ENCODE results near the gene QRICH1. TPM values are rescaled to one million over a fixed set of nuclear protein-coding genes. Genes with fewer than 3 reads are reported as not detected.
A peak's percentile ranks its signal among the peaks of the same experiment; 100 is the strongest.

Gene QRICH1
- total RNA-seq, 1 experiment from 2014 or later = 96.1 TPM

- no peaks in the 10 kb centered on the region for H3K9me3 Mint-ChIP-seq (ENCODE audit: unreplicated experiment)
- peak overlapping the region; percentile 90 for H3K4me3 Mint-ChIP-seq (ENCODE audit: unreplicated experiment)
- intact Hi-C loops (cut with micrococcal nuclease) = no loop called here
- no TSS peak for BruUV-seq (replicated peaks)
- H3K36me3 Mint-ChIP-seq (ENCODE audit: insufficient read depth, unreplicated experiment) = peaks cover 15% of the 10 kb centered on the region
- peaks cover 16% of the 10 kb centered on the region for H3K4me1 Mint-ChIP-seq (ENCODE audit: insufficient read depth, unreplicated experiment)
- H3K27me3 Mint-ChIP-seq (ENCODE audit: insufficient read depth, unreplicated experiment) = no peaks in the 10 kb centered on the region
- ChIA-PET CTCF (interaction anchor here (1.5 kb wide), 1 partner anchor 36 kb away, joined by 4 read pairs; the partner anchor contains the start of gene KLHDC8B), POLR2A (interaction anchor here (0.6 to 5.0 kb wide), 5 partner anchors 14 to 162 kb away, joined by 3 to 64 read pairs (median 4); partner anchors contain the start of genes QRICH1 and USP19)
- H3K27ac Mint-ChIP-seq (ENCODE audit: low read depth, unreplicated experiment) = peak overlapping the region; percentile 31
- TF ChIP-seq, protein P1, sequence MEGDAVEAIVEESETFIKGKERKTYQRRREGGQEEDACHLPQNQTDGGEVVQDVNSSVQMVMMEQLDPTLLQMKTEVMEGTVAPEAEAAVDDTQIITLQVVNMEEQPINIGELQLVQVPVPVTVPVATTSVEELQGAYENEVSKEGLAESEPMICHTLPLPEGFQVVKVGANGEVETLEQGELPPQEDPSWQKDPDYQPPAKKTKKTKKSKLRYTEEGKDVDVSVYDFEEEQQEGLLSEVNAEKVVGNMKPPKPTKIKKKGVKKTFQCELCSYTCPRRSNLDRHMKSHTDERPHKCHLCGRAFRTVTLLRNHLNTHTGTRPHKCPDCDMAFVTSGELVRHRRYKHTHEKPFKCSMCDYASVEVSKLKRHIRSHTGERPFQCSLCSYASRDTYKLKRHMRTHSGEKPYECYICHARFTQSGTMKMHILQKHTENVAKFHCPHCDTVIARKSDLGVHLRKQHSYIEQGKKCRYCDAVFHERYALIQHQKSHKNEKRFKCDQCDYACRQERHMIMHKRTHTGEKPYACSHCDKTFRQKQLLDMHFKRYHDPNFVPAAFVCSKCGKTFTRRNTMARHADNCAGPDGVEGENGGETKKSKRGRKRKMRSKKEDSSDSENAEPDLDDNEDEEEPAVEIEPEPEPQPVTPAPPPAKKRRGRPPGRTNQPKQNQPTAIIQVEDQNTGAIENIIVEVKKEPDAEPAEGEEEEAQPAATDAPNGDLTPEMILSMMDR (IDR thresholded peaks at IDR 0.05; ENCODE audit: unreplicated experiment) = no peak
- no peak for DNase-seq (ENCODE audit: unreplicated experiment)
Measured at GRCh38 chr3:49134471-49135265, 40.8 kb upstream of the QRICH1 start.

- CTCF ChIA-PET = interaction anchor here (0.6 to 1.5 kb wide), 6 partner anchors 14 to 344 kb away, joined by 3 to 4 read pairs (median 4); partner anchors contain the start of gene KLHDC8B
- Mint-ChIP-seq H3K36me3 (ENCODE audit: insufficient read depth, unreplicated experiment) (peaks cover 26% of the 10 kb centered on the region), H3K27me3 (ENCODE audit: insufficient read depth, unreplicated experiment) (no peaks in the 10 kb centered on the region), H3K4me1 (ENCODE audit: insufficient read depth, unreplicated experiment) (peaks cover 16% of the 10 kb centered on the region), H3K9me3 (ENCODE audit: unreplicated experiment) (no peaks in the 10 kb centered on the region), H3K4me3 (ENCODE audit: unreplicated experiment) (peak overlapping the region; percentile 90), H3K27ac (ENCODE audit: low read depth, unreplicated experiment) (peak overlapping the region; percentile 84)
- DNase-seq (ENCODE audit: unreplicated experiment) = peak; percentile 87
- TF ChIP-seq, protein P1 (IDR thresholded peaks at IDR 0.05; ENCODE audit: unreplicated experiment) = no peak
- intact Hi-C loops (cut with micrococcal nuclease) = loop anchor here (1.0 kb wide), 1 partner anchor 13 kb away; the partner anchor contains the start of gene USP19
- POLR2A ChIA-PET = interaction anchor here (0.5 to 5.0 kb wide), 27 partner anchors 13 to 495 kb away, joined by 3 to 64 read pairs (median 4); partner anchors contain the start of genes GPX1, IMPDH2, KLHDC8B and QARS1
- no TSS peak for BruUV-seq (replicated peaks)
Measured at GRCh38 chr3:49133226-49133951, 39.5 kb upstream of the QRICH1 start.

GRCh38 chr3:49132437-49133225 is 38.8 kb upstream of the QRICH1 start, which contains the start of gene LAMB2:
LAMB2 (minus strand) TSS chr3:49133050; CDS start chr3:49132867, 183 bp downstream.
- CTCF ChIA-PET = interaction anchor here (0.5 to 1.3 kb wide), 7 partner anchors 11 to 283 kb away, joined by 3 to 6 read pairs (median 3); partner anchors contain the start of gene QRICH1
- Mint-ChIP-seq H3K27ac (ENCODE audit: low read depth, unreplicated experiment) (peak within 1 kb of the TSS; percentile 84), H3K9me3 (ENCODE audit: unreplicated experiment) (no peaks in the 10 kb centered on the region), H3K36me3 (ENCODE audit: insufficient read depth, unreplicated experiment) (peaks cover 30% of the 10 kb centered on the region), H3K27me3 (ENCODE audit: insufficient read depth, unreplicated experiment) (no peaks in the 10 kb centered on the region), H3K4me3 (ENCODE audit: unreplicated experiment) (peak within 1 kb of the TSS; percentile 90), H3K4me1 (ENCODE audit: insufficient read depth, unreplicated experiment) (peaks cover 16% of the 10 kb centered on the region)
- DNase-seq (ENCODE audit: unreplicated experiment) = peak; percentile 81
- intact Hi-C loops (cut with micrococcal nuclease) = loop anchor here (1.0 kb wide), 1 partner anchor 12 kb away; the partner anchor contains the start of gene USP19
- TF ChIP-seq, protein P1 (IDR thresholded peaks at IDR 0.05; ENCODE audit: unreplicated experiment) = no peak
- POLR2A ChIA-PET = interaction anchor here (0.6 to 5.0 kb wide), 24 partner anchors 12 to 523 kb away, joined by 3 to 64 read pairs (median 4); partner anchors contain the start of genes GPX1, IMPDH2, KLHDC8B and NDUFAF3
- BruUV-seq (replicated peaks) = TSS peak; percentile 84

Measured in MCF 10A (cell line).